GM23338 (cell line): ENCODE measurements around the gene LAMTOR5. TPM values are rescaled to one million over a fixed set of nuclear protein-coding genes. Genes with fewer than 3 reads are reported as not detected.
"Not testable (repeated sequence)": the region's sequence is repeated elsewhere in the genome, so short reads cannot be mapped to it uniquely, and the experiment has no call there.

ENCODE experiments used
- ATAC-seq: fragments of 200-7000 bp; cut with Tn5 transposase; 3 replicates; pipeline ENCODE4 v1.9.1; 2020
- DNase-seq: peaks from one replicate; pipeline ENCODE4 v3.0.0-alpha.2; 2015; ENCODE audit warnings: low spot score
- H2AFZ ChIP-seq: fragments of 200-600 bp; sonication (generic); 2 replicates; pipeline ENCODE4 v1.8.0; 2016; ENCODE audit warnings: antibody characterized with exemption, mild to moderate bottlenecking, moderate library complexity
- H3F3A ChIP-seq: fragments of 200-600 bp; sonication (generic); replicated peaks from 2 replicates; pipeline ENCODE4 v1.8.0; 2017; ENCODE audit warnings: antibody characterized with exemption, mixed run types, low read depth
- H3K27ac ChIP-seq: fragments of 200-600 bp; sonication (generic); 2 replicates; pipeline ENCODE4 v1.6.1; 2016; ENCODE audit warnings: low read depth
- H3K27me3 ChIP-seq: fragments of 200-600 bp; sonication (generic); 2 replicates; pipeline ENCODE4 v1.8.0; 2016; ENCODE audit warnings: mild to moderate bottlenecking, mixed run types, moderate library complexity; ENCODE audit not compliant: insufficient read depth
- H3K36me3 ChIP-seq: fragments of 200-600 bp; sonication (generic); 2 replicates; pipeline ENCODE4 v1.8.0; 2016; ENCODE audit warnings: mild to moderate bottlenecking; ENCODE audit not compliant: insufficient read depth
- H3K4me1 ChIP-seq: fragments of 200-600 bp; sonication (generic); 2 replicates; pipeline ENCODE4 v1.8.0; 2016; ENCODE audit warnings: mild to moderate bottlenecking, moderate library complexity; ENCODE audit not compliant: insufficient read depth
- H3K4me2 ChIP-seq: fragments of 200-600 bp; sonication (generic); 2 replicates; pipeline ENCODE4 v1.7.1; 2017; ENCODE audit warnings: mixed run types
- H3K4me3 ChIP-seq: fragments of 200-600 bp; sonication (generic); 2 replicates; pipeline ENCODE4 v1.6.1; 2016; ENCODE audit warnings: mixed run types
- H3K79me2 ChIP-seq: fragments of 200-600 bp; sonication (generic); replicated peaks from 2 replicates; pipeline ENCODE4 v1.8.0; 2017; ENCODE audit warnings: mild to moderate bottlenecking; ENCODE audit not compliant: insufficient read depth
- H3K9me2 ChIP-seq: fragments of 200-600 bp; sonication (generic); 2 replicates; pipeline ENCODE4 v1.8.0; 2017; ENCODE audit not compliant: insufficient read depth
- H4K20me1 ChIP-seq: fragments of 200-600 bp; sonication (generic); replicated peaks from 2 replicates; pipeline ENCODE4 v1.8.0; 2017; ENCODE audit warnings: mild to moderate bottlenecking; ENCODE audit not compliant: insufficient read depth
- H3K27ac Mint-ChIP-seq: 2 replicates; pipeline ENCODE4 v1.8.0; 2020; ENCODE audit warnings: inconsistent platforms, mild to moderate bottlenecking, moderate library complexity, mixed read lengths
- H3K27me3 Mint-ChIP-seq: 3 replicates; pipeline ENCODE4 v1.8.0; 2022; ENCODE audit warnings: low read depth, mild to moderate bottlenecking, moderate library complexity, mixed read lengths, inconsistent platforms; ENCODE audit not compliant: insufficient read depth, poor library complexity
- H3K36me3 Mint-ChIP-seq: 3 replicates; pipeline ENCODE4 v1.8.0; 2021; ENCODE audit warnings: low read depth, mild to moderate bottlenecking, inconsistent platforms, moderate library complexity, mixed read lengths
- H3K4me1 Mint-ChIP-seq: 3 replicates; pipeline ENCODE4 v1.8.0; 2020; ENCODE audit warnings: mild to moderate bottlenecking, inconsistent platforms, mixed read lengths
- H3K4me3 Mint-ChIP-seq: 3 replicates; pipeline ENCODE4 v1.8.0; 2021; ENCODE audit warnings: moderate library complexity, mild to moderate bottlenecking, inconsistent platforms, mixed read lengths
- H3K9me3 Mint-ChIP-seq: 3 replicates; pipeline ENCODE4 v1.8.0; 2020; ENCODE audit warnings: moderate library complexity, mild to moderate bottlenecking, inconsistent platforms, mixed read lengths
- CTCF ChIP-seq, 2 experiments: fragments of 200-600 bp in 1 of 2; sonication (generic) in 1 of 2; conservative IDR thresholded peaks; 2 replicates each; pipeline versions ENCODE4 v1.5.1 to v1.6.1; 2016 to 2017; ENCODE audit warnings: antibody characterized with exemption in 2 of 2, low read depth in 2 of 2, mild to moderate bottlenecking in 2 of 2, moderate library complexity in 1 of 2
- EZH2phosphoT487 ChIP-seq: fragments of 200-600 bp; sonication (generic); IDR thresholded peaks from one replicate; pipeline ENCODE4 v1.8.1; 2018; ENCODE audit warnings: antibody characterized with exemption; ENCODE audit not compliant: unreplicated experiment
- JUNB ChIP-seq: IDR thresholded peaks from one replicate; pipeline ENCODE4 v1.6.1; 2016; ENCODE audit warnings: antibody characterized with exemption; ENCODE audit not compliant: unreplicated experiment
- NANOG ChIP-seq: IDR thresholded peaks from 2 replicates; pipeline ENCODE4 v1.6.1; 2016; ENCODE audit warnings: antibody characterized with exemption, borderline replicate concordance
- STAT1 ChIP-seq: IDR thresholded peaks from one replicate; pipeline ENCODE4 v1.6.1; 2016; ENCODE audit warnings: antibody characterized with exemption; ENCODE audit not compliant: unreplicated experiment
- ZNF114 ChIP-seq: fragments of 250-450 bp; sonication (Bioruptor Pico); IDR thresholded peaks from 2 replicates; pipeline ENCODE4 v1.5.0; 2020; ENCODE audit warnings: mild to moderate bottlenecking, moderate library complexity
- ZNF331 ChIP-seq: fragments of 250-450 bp; sonication (Bioruptor Pico); IDR thresholded peaks from 2 replicates; pipeline ENCODE4 v1.5.0; 2020; ENCODE audit warnings: low read depth, mild to moderate bottlenecking, moderate library complexity
- ZNF462 ChIP-seq: fragments of 250-450 bp; sonication (Bioruptor Pico); IDR thresholded peaks from 2 replicates; pipeline ENCODE4 v1.5.0; 2020; ENCODE audit warnings: mild to moderate bottlenecking, moderate library complexity
- polyA plus RNA-seq: library from polyadenylated mRNA; unstranded; fragments of >200 nt; fragmentation: Nextera tagmentation; extraction: Ambion mirVana; gene quantifications from 2 replicates; pipeline ENCODE4 v1.2.1, GENCODE V29; 2016
- total RNA-seq: library from RNA; depleted of rRNA; stranded (reverse); fragments of >200 nt; shearing (Covaris generic); gene quantifications from 2 replicates; pipeline ENCODE4 v1.2.3, GENCODE V29; 2014

The LAMTOR5 gene
- total and polyA plus RNA-seq, 2 experiments from 2014 or later: 41.0 to 246 TPM

- TF ChIP-seq ZNF462 (CRISPR knock-in tag): no peak
- TF ChIP-seq ZNF114 (CRISPR knock-in tag): no peak
- no peak for TF ChIP-seq CTCF (conservative IDR thresholded peaks at IDR 0.05; ENCODE audit: low read depth in 2 of 2)
- TF ChIP-seq NANOG: no peak
- TF ChIP-seq ZNF331 (CRISPR knock-in tag): no peak
- TF ChIP-seq STAT1: no peak
- no peak for TF ChIP-seq EZH2phosphoT487
- no peak for TF ChIP-seq JUNB
These were observed 33.4 kb upstream of the LAMTOR5 start (continued) for GRCh38 chr1:110440877-110441276.

- H3K4me3 ChIP-seq, H4K20me1 ChIP-seq, H3K4me1 Mint-ChIP-seq, H3K4me1 ChIP-seq, H3K4me2 ChIP-seq, H3K9me2 ChIP-seq, H3K36me3 ChIP-seq, H3F3A ChIP-seq, ATAC-seq, H3K79me2 ChIP-seq, H3K9me3 Mint-ChIP-seq, H2AFZ ChIP-seq, H3K27ac Mint-ChIP-seq, H3K27ac ChIP-seq, H3K27me3 ChIP-seq, DNase-seq, H3K36me3 Mint-ChIP-seq, H3K4me3 Mint-ChIP-seq: not testable (repeated sequence)
- peaks cover 11% of the 10 kb centered on the region for H3K27me3 Mint-ChIP-seq
These were observed 32.4 kb upstream of the LAMTOR5 start for GRCh38 chr1:110439873-110440272.
